Endodermal cell (in vitro differentiated cells): Measurements from ENCODE around the gene ZNF629. TPM values are rescaled to one million over a fixed set of nuclear protein-coding genes. Genes with fewer than 3 reads are reported as not detected.

ENCODE experiments used
- DNase-seq: peaks from one replicate; pipeline ENCODE4 v3.0.0-alpha.2; 2017
- H3K27ac ChIP-seq: 2 replicates; pipeline ENCODE4 v1.5.1; 2013; ENCODE audit warnings: mild to moderate bottlenecking, low read depth, low read length, moderate library complexity
- H3K27me3 ChIP-seq: 2 replicates; pipeline ENCODE4 v1.6.1; 2013; ENCODE audit warnings: mild to moderate bottlenecking, low read length, moderate library complexity; ENCODE audit not compliant: insufficient read depth, control insufficient read depth, poor library complexity, severe bottlenecking
- H3K36me3 ChIP-seq: 2 replicates; pipeline ENCODE4 v1.7.0; 2013; ENCODE audit warnings: mild to moderate bottlenecking, low read length, moderate library complexity; ENCODE audit not compliant: control insufficient read depth, insufficient read depth
- H3K4me1 ChIP-seq: one replicate; pipeline ENCODE4 v1.7.0; 2013; ENCODE audit warnings: low read length; ENCODE audit not compliant: control insufficient read depth, insufficient read depth
- H3K4me3 ChIP-seq: 2 replicates; pipeline ENCODE4 v1.5.1; 2013; ENCODE audit warnings: mild to moderate bottlenecking, low read length, moderate library complexity
- H3K9ac ChIP-seq: 2 replicates; pipeline ENCODE4 v1.6.1; 2013; ENCODE audit warnings: mild to moderate bottlenecking, low read length, moderate library complexity; ENCODE audit not compliant: poor library complexity, severe bottlenecking; ENCODE audit errors: extremely low read depth
- H3K9me3 ChIP-seq: 2 replicates; pipeline ENCODE4 v1.6.1; 2013; ENCODE audit warnings: mild to moderate bottlenecking, low read length, moderate library complexity; ENCODE audit not compliant: control insufficient read depth
- H3K27ac Mint-ChIP-seq: 2 replicates; pipeline ENCODE4 v1.8.0; 2020; ENCODE audit warnings: mixed read lengths
- H3K27me3 Mint-ChIP-seq: 2 replicates; pipeline ENCODE4 v1.8.0; 2021; ENCODE audit warnings: mild to moderate bottlenecking, mixed read lengths; ENCODE audit not compliant: insufficient read depth
- H3K36me3 Mint-ChIP-seq: 2 replicates; pipeline ENCODE4 v1.8.0; 2020; ENCODE audit warnings: low read depth, mixed read lengths
- H3K4me1 Mint-ChIP-seq: 2 replicates; pipeline ENCODE4 v1.8.0; 2020; ENCODE audit warnings: mixed read lengths
- H3K4me3 Mint-ChIP-seq: 2 replicates; pipeline ENCODE4 v1.8.0; 2020; ENCODE audit warnings: mild to moderate bottlenecking, moderate library complexity, mixed read lengths
- H3K9me3 Mint-ChIP-seq: 2 replicates; pipeline ENCODE4 v1.8.0; 2020; ENCODE audit warnings: mild to moderate bottlenecking, mixed read lengths
- CTCF ChIP-seq: fragments of 200-600 bp; sonication (generic); conservative IDR thresholded peaks from 2 replicates; pipeline ENCODE4 v1.5.0; 2021; ENCODE audit warnings: antibody characterized with exemption, mild to moderate bottlenecking
- WGBS, 2 experiments: methylation state at CpG; one replicate each; pipeline versions ENCODE4 v1.1.5 to v1.1.7; 2013; ENCODE audit warnings: missing lambda C conversion rate in 2 of 2, mixed read lengths in 1 of 2; ENCODE audit not compliant: insufficient coverage in 1 of 2, insufficient read length in 1 of 2; 5-methylcytosine and 5-hydroxymethylcytosine counted together
- total RNA-seq, 2 donors: library from RNA; stranded (reverse); fragmentation: NEBNext Ultra II Directional in 1 of 2; extraction: Animal tissue kit (Norgen Biotek cat#: 25700) in 1 of 2; gene quantifications; 2 replicates in 1 of 2; 3 replicates in 1 of 2; pipeline ENCODE4 v1.2.1, GENCODE V29; 2021

The ZNF629 gene
- total RNA-seq, 2 donors from 2014 or later = 31.8 to 33.3 TPM

GRCh38 chr16:30768583-30769181, 18.3 kb downstream of the ZNF629 start:
- Mint-ChIP-seq H3K27ac (no peak overlapping the region), H3K36me3 (peaks cover 87% of the 10 kb centered on the region), H3K9me3 (no peaks in the 10 kb centered on the region), H3K27me3 (no peaks in the 10 kb centered on the region), H3K4me3 (no peak overlapping the region), H3K4me1 (peaks cover 1% of the 10 kb centered on the region)
- no peak overlapping the region for H3K27ac ChIP-seq
- H3K36me3 ChIP-seq = peaks cover 94% of the 10 kb centered on the region
- H3K27me3 ChIP-seq = no peaks in the 10 kb centered on the region
- H3K9ac ChIP-seq = no peak overlapping the region
- WGBS, 2 experiments = 93 to 96% methylated on average over 17 to 23 of the region's 23 CpGs
- no peak for DNase-seq
- no peak overlapping the region for H3K4me3 ChIP-seq
- peaks cover 1% of the 10 kb centered on the region for H3K4me1 ChIP-seq
- no peaks in the 10 kb centered on the region for H3K9me3 ChIP-seq
- TF ChIP-seq CTCF = no peak

- Mint-ChIP-seq H3K27me3 (no peaks in the 10 kb centered on the region), H3K36me3 (peaks cover 88% of the 10 kb centered on the region), H3K27ac (no peak overlapping the region), H3K4me3 (no peak overlapping the region), H3K9me3 (no peaks in the 10 kb centered on the region), H3K4me1 (peaks cover 5% of the 10 kb centered on the region)
- Histone ChIP-seq H3K27ac (no peak overlapping the region), H3K36me3 (peaks cover 97% of the 10 kb centered on the region), H3K9ac (no peak overlapping the region), H3K4me3 (no peak overlapping the region), H3K27me3 (no peaks in the 10 kb centered on the region), H3K4me1 (peaks cover 8% of the 10 kb centered on the region), H3K9me3 (no peaks in the 10 kb centered on the region)
- WGBS, 2 experiments = 95 to 99% methylated on average over 10 to 18 of the region's 18 CpGs
- no peak for TF ChIP-seq CTCF
- no peak for DNase-seq
Measured at GRCh38 chr16:30767767-30768465, 19.1 kb downstream of the ZNF629 start.

GRCh38 chr16:30766933-30767284, 20.1 kb downstream of the ZNF629 start:
- Histone ChIP-seq H3K9ac (no peak overlapping the region), H3K27ac (no peak overlapping the region), H3K9me3 (no peaks in the 10 kb centered on the region), H3K4me1 (peaks cover 8% of the 10 kb centered on the region), H3K27me3 (no peaks in the 10 kb centered on the region), H3K4me3 (no peak overlapping the region), H3K36me3 (peaks cover 87% of the 10 kb centered on the region)
- no peak for DNase-seq
- 91 to 93% methylated on average over 4 of the region's 4 CpGs for WGBS, 2 experiments
- Mint-ChIP-seq H3K4me3 (no peak overlapping the region), H3K36me3 (peaks cover 82% of the 10 kb centered on the region), H3K4me1 (peaks cover 7% of the 10 kb centered on the region), H3K27me3 (no peaks in the 10 kb centered on the region), H3K9me3 (no peaks in the 10 kb centered on the region), H3K27ac (no peak overlapping the region)
- no peak for TF ChIP-seq CTCF
